Fibroblast of villous mesenchyme (primary cell): ENCODE measurements around the gene COL6A3. TPM values are rescaled to one million over a fixed set of nuclear protein-coding genes. Genes with fewer than 3 reads are reported as not detected.
"Not testable (repeated sequence)": the region's sequence is repeated elsewhere in the genome, so short reads cannot be mapped to it uniquely, and the experiment has no call there.

ENCODE experiments used
- DNase-seq: peaks from one replicate; pipeline ENCODE4 v3.0.0-alpha.2; 2010; ENCODE audit warnings: low read depth
- H3K4me3 ChIP-seq: 2 replicates; pipeline ENCODE4 v1.5.1; 2011; ENCODE audit warnings: low read depth, mild to moderate bottlenecking, low read length
- CTCF ChIP-seq: IDR thresholded peaks from 2 replicates; pipeline ENCODE4 v1.5.1; 2012; ENCODE audit warnings: low read depth, mild to moderate bottlenecking, low read length; ENCODE audit not compliant: insufficient read depth
- total RNA-seq: library from RNA; depleted of rRNA; stranded (reverse); fragments of >200 nt; gene quantifications from 2 replicates; pipeline ENCODE4 v1.2.3, GENCODE V29; 2012

COL6A3 gene
- total RNA-seq, 1 donor, result 1,329 TPM

DNA sequence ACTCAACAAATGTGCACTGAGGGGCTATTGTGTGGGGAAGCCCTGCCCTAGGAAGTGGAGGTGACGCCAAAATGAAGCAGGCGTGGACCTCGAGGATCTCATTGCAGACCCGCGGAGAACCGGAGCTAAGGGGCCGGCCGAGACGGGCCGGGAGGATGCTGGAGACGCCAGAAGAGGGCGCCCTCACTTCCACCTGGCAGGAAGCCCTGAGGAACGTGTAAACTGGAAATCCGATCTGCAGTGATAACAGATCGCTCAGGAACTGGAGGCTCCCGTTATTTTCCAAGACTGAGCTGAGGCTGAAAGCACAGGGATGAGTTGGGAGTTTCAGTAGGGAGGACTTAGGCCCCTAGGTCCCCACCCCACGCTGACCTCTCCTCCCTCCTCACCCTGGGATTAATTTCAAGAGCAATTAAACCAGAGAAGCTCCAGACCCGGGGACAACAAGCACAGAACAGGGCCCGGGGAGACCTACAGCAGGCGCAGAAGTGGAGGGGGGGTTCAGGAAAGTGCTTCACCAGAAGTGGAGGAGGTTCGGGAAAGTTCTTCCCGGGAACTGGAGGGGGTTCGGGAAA is 7.7 kb upstream of the COL6A3 start:
- TF ChIP-seq CTCF, result peak; percentile 82
- peak; percentile 94 for DNase-seq
- no peak overlapping the region for H3K4me3 ChIP-seq

GRCh38 chr2:237418300-237418699 is 4.3 kb upstream of the COL6A3 start:
- TF ChIP-seq CTCF, result no peak
- peak; percentile 68 for DNase-seq
- no peak overlapping the region for H3K4me3 ChIP-seq

- DNase-seq, result peak; percentile 79
- peak overlapping the region; percentile 81 for H3K4me3 ChIP-seq
- TF ChIP-seq CTCF, result no peak
Observed at GRCh38 chr2:237412988-237413776, 782 bp downstream of the COL6A3 start.

GRCh38 chr2:237412646-237412987 is 1.3 kb downstream of the COL6A3 start:
- DNase-seq, result no peak
- no peak for TF ChIP-seq CTCF
- peak overlapping the region; percentile 81 for H3K4me3 ChIP-seq

DNA sequence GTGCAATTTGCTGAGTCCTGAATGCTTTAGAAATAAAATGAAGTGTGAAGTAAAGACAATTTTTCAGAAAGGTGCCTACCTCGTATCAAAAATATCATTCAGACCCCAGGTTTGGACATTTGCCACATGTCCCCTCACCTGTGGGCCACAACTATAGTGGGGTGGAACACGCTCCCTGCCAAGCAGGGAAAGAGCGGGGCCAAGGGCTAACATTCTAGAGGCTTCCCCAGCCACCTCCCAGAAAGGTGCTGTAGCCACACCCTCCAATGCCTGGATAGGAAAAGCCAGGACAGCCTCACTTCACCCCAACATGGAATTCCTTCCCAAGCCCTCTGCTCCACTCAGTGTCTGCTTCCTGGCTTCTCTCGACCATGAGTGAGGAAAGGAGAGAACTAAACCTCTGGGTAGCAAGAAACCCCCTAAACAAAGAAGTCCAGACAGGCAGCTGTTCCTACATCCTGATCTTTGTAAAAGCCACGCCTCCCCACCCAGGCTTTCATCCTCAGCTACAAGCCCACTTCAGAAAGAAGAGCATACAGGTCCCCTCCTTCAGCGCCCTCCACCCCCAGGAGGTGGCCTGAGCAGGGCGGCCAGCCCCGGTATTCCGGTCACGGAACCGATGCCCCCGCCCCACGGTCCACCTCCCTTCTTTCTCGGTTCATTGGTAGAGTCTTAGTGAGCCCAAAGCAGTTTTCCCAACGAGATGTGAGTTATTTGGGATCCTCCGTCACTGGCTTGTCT is 2.1 kb downstream of the COL6A3 start:
- TF ChIP-seq CTCF, result no peak
- DNase-seq, result peak; percentile 78
- peak overlapping the region; percentile 81 for H3K4me3 ChIP-seq

- no peak for TF ChIP-seq CTCF
- H3K4me3 ChIP-seq, result peak overlapping the region; percentile 81
- DNase-seq, result peak; percentile 67
Observed at GRCh38 chr2:237411092-237411601, 2.8 kb downstream of the COL6A3 start.

DNA sequence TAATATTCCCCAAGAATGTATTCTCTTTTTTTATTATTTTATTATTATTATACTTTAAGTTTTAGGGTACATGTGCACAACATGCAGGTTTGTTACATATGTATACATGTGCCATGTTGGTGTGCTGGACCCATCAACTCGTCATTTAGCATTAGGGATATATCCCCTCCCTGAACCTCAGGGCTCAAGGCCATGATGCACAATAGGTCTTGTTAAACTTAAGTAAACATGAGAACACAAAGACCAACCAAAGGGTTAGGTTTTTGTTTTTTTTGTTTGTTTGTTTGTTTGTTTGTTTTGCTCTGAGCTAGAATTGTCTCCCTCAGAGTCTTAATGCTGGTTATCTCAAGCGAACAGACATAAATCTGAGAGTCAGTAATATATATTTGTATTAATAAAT is 4.7 kb downstream of the COL6A3 start:
- DNase-seq, result not testable (repeated sequence)
- H3K4me3 ChIP-seq, result peak overlapping the region; percentile 81
